ENCODE results near the gene PERM1. TPM values are rescaled to one million over a fixed set of nuclear protein-coding genes. Genes with fewer than 3 reads are reported as not detected.
"Not testable (repeated sequence)": the region's sequence is repeated elsewhere in the genome, so short reads cannot be mapped to it uniquely, and the experiment has no call there.

Gene PERM1
- total RNA-seq, 1 experiment from 2014 or later = 0.11 TPM

DNA sequence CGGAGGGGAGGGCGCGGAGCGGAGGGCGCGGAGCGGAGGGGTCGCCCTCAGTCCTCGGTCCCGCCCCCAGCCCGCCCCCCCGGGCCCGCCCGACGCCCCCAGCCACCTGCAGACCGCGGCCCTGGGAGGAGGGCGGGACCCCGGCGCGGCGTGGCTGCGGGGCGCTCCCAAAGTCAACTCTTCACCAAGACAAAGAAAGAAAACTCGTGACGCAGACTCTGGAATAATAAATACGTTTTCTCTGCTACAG is 16.8 kb upstream of the PERM1 start:
- H3K9me3 ChIP-seq (replicated peaks) = peaks cover 6% of the 10 kb centered on the region; the same call in 1 of the 2 replicates
- H3K27ac ChIP-seq = peak overlapping the region; percentile 100
- H3K4me3 ChIP-seq = peak overlapping the region; percentile 66
- no peaks in the 10 kb centered on the region for H3K27me3 ChIP-seq (replicated peaks)
- peaks cover 33% of the 10 kb centered on the region for H3K4me1 ChIP-seq (replicated peaks)
- H3K36me3 ChIP-seq = peaks cover 31% of the 10 kb centered on the region
- no peak for DNase-seq (ENCODE audit: low read depth in 1 of 2, low spot score in 2 of 2)

DNA sequence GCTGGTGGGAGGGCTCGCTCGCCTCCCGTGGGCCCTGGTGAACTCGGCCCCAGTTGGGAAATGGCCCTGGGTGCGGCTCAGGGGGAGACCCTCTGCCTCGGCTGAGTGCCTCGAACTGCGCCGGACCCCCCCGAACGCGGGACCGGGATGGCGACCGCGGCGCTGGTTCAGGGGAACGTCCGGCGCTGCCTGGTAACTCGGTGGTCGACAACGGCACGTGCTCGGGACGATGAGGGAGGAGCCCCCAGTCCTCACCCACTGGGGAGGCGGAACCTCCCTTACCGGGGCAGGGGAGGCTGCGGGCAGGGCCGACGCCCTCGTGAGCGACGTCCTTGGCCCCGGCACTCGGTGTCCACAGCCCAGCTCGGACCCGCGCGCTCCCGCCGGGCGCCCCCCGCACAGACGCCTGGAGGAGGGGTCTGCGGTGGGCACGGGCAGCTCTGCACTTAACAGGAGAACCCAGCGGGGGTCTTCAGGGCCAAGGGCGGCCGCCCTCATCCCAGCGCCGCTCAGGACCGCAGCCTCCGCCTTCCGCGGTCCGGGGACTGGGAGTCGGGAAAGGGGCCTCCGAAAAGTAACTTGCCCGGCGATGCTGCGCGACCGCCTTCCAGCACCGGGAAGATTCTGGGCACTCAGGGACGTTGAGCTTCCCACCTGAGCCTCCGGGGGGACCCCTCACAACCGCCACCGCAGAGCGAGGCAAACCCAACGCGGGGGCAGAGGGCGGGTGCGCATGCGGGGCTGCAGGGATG is 16.3 kb upstream of the PERM1 start:
- Histone ChIP-seq H3K36me3 (peaks cover 31% of the 10 kb centered on the region), H3K4me1 (replicated peaks) (peaks cover 33% of the 10 kb centered on the region), H3K9me3 (replicated peaks) (peaks cover 6% of the 10 kb centered on the region; the same call in 1 of the 2 replicates), H3K27ac (no peak overlapping the region), H3K27me3 (replicated peaks) (no peaks in the 10 kb centered on the region), H3K4me3 (peak overlapping the region; percentile 66)
- no peak for DNase-seq (ENCODE audit: low read depth in 1 of 2, low spot score in 2 of 2)

DNA sequence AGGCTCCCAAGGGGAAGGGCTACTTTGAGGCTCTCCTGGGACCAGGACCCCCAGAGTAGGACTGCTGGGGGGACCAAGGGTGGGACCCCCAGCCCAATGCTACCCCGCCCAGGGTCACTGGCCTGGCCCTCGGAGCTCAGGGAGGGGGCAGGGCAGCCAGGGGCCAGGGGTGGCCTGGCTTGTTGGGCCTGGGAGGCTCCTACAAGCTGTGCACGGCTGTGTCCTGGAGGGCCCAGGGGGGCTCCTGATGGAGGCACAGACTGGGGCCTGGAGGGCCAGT is 15.8 kb upstream of the PERM1 start:
- Histone ChIP-seq H3K27me3 (replicated peaks) (no peaks in the 10 kb centered on the region), H3K36me3 (peaks cover 31% of the 10 kb centered on the region), H3K27ac (no peak overlapping the region), H3K4me1 (replicated peaks) (peaks cover 33% of the 10 kb centered on the region), H3K9me3 (replicated peaks) (peaks cover 6% of the 10 kb centered on the region; the same call in 1 of the 2 replicates), H3K4me3 (no peak overlapping the region)
- no peak for DNase-seq (ENCODE audit: low read depth in 1 of 2, low spot score in 2 of 2)

DNA sequence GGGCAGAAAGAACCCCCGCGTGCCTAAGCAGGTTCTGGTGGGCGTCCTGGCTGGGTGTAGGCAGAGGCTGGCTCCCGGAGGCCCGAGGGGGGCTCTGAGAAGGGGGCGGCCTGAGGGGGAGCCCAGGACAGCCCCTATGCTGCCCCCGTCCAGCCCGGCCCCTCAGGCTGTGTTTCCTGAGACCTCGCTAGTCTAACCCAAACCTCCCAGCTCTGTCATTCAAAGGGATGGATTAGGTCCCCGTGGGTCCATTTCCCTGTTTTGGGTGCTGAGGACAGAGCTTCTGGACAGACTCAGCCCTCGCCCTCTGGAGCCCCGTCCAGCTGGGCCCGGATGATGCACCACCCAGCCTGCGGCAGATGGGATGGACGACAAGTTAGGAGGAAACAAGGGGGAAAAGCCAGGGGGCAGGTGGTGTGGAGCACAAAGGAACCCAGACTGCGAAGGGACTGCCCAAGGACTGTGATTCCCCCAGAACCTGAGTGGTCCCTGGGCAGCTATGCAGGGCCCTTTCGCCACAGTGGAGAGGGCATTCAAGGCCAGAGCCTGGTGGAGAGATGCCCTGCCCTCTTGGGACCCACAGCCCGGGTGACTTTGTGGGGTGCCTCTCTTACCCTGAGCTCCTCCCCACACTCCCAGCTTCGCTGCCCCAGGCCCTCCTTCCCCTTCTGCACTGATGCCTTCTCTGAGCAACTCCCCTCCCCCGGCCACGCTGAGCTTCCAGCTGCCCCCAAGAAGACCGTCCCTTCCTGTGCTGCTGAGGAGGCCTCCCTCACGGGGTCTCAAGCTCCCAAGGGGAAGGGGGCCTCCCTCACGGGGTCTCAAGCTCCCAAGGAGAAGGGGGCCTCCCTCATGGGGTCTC is 15.2 kb upstream of the PERM1 start:
- Histone ChIP-seq H3K9me3 (replicated peaks) (peaks cover 8% of the 10 kb centered on the region; the same call in 1 of the 2 replicates), H3K4me3 (no peak overlapping the region), H3K4me1 (replicated peaks) (peaks cover 33% of the 10 kb centered on the region), H3K27me3 (replicated peaks) (no peaks in the 10 kb centered on the region), H3K36me3 (peaks cover 31% of the 10 kb centered on the region), H3K27ac (no peak overlapping the region)
- DNase-seq (ENCODE audit: low read depth in 1 of 2, low spot score in 2 of 2) = no peak

DNA sequence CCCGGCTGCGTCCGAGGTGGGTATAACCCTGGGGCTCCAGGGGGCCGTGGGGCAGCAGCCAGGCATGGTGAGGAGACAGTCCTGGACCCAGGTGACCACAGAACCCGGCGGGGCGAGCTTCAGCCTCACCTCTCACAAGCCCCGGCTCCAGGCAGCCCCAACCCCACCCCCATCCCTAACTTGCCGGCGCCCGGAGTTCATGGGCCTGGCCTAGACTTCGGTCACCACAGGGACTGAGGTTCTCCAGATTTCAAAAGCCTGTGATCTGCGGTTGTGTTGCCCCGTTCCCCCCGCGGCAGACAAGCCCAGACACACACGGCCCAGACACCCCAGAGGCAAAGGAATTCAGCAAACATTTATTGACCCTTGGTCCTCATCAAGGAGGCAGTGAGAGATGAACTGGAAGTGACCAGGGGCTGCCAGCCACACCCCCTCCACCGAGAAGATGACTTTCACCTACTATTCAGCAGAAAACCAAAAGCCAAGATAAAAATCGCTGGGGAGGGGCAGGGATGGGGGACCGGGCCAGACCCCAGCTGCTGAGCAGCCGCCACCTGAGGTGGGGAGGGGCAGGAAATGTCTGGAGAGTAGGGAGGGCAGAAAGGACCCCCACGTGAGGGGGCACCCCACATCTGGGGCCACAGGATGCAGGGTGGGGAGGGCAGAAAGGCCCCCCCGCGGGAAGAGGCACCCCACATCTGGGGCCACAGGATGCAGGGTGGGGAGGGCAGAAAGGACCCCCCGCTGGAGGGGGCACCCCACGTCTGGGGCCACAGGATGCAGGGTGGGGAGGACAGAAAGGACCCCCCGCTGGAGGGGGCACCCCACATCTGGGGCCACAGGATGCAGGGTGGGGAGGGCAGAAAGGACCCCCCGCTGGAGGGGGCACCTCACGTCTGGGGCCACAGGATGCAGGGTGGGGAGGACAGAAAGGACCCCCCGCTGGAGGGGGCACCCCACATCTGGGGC is 14.1 kb upstream of the PERM1 start:
- Histone ChIP-seq H3K4me1 (replicated peaks) (peaks cover 25% of the 10 kb centered on the region), H3K9me3 (replicated peaks) (peaks cover 10% of the 10 kb centered on the region; the same call in 1 of the 2 replicates), H3K27ac (no peak overlapping the region), H3K36me3 (peaks cover 28% of the 10 kb centered on the region), H3K27me3 (replicated peaks) (no peaks in the 10 kb centered on the region), H3K4me3 (no peak overlapping the region)
- DNase-seq (ENCODE audit: low read depth in 1 of 2, low spot score in 2 of 2) = no peak

DNA sequence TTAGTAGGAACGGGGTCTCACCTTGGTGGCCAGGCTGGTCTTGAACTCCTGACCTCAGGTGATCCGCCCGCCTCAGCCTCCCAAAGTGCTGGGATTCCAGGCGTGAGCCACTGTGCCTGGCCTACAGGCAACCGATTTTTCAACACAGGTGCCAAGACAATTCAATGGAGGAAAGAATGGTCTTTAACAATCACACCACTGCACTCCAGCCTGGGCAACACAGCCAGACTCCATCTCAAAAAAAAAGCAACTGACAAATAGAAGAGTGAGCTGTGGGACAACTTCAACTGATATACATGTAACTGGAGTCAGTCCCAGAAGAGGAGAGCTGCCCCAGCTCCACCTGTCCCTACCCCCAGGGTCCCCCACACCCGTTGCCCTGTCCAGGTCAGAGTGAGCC is 12.7 kb upstream of the PERM1 start:
- Histone ChIP-seq H3K4me1 (replicated peaks) (peaks cover 16% of the 10 kb centered on the region), H3K36me3 (peaks cover 23% of the 10 kb centered on the region)
- H3K4me3 ChIP-seq; H3K27ac ChIP-seq; DNase-seq (ENCODE audit: low read depth in 1 of 2, low spot score in 2 of 2); H3K9me3 ChIP-seq (replicated peaks); H3K27me3 ChIP-seq (replicated peaks): not testable (repeated sequence)

DNA sequence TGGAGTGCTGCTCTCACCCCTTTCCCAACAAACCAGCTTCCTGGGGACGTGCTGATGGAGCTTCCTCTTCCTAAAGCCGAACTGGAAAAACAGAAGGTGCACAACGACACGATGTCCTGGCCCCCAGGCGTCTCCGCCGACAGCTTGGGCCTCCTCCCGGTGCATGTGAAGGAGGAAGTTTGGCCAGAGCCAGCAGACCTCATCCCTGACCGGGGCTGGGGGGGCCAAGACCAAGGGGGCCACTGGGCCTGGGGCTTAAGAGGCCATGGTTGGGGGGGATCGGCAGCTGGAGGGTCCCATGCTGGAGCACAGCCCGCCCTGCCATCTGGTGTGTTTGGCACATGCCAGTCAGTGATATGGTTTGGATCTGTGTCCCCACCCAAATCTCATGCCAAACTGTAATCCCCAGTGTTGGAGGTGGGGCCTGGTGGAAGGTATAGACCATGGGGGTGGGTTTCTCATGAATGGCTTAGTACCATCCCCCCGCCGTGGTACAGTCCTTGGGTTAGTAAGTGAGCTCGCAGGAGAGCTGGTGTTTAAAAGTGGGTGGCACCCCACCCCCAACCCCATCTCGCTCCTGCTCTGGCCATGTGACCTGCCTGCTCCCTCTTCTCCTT is 11.6 kb upstream of the PERM1 start:
- Histone ChIP-seq H3K27ac (no peak overlapping the region), H3K4me3 (no peak overlapping the region), H3K36me3 (peaks cover 15% of the 10 kb centered on the region)

DNA sequence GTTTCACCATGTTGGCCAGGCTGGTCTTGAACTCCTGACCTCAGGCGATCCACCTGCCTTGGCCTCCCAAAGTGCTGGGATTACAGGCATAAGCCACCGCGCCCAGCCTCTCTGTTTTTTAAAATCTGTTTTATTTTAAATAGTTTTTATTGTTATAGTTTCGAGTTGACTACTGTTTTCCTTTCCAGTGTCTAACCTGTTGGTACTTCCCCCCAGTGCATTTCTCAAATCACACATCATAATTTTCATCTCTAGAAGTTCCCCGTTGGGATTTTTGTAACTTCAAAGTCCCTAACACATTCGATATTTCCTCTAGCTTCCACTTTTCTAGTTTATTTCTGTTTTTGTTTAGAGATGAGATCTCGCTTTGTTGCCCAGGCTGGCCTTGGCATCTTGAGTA is 10.5 kb upstream of the PERM1 start:
- no peak overlapping the region for H3K27ac ChIP-seq
- peaks cover 4% of the 10 kb centered on the region for H3K36me3 ChIP-seq
- no peaks in the 10 kb centered on the region for H3K27me3 ChIP-seq (replicated peaks)
- H3K4me1 ChIP-seq (replicated peaks) = no peaks in the 10 kb centered on the region; the same call in 1 of the 2 replicates
- 0 out of 2 replicates have a peak, but pooled peaks cover 3% of the 10 kb centered on the region for H3K9me3 ChIP-seq (replicated peaks)
- no peak for DNase-seq (ENCODE audit: low read depth in 1 of 2, low spot score in 2 of 2)
- no peak overlapping the region for H3K4me3 ChIP-seq

More for the DNA sequence above, 11.6 kb upstream of the PERM1 start:
- no peak for DNase-seq (ENCODE audit: low read depth in 1 of 2, low spot score in 2 of 2)
- Histone ChIP-seq H3K27me3 (replicated peaks) (no peaks in the 10 kb centered on the region), H3K4me1 (replicated peaks) (peaks cover 8% of the 10 kb centered on the region), H3K9me3 (replicated peaks) (0 out of 2 replicates have a peak, but pooled peaks cover 3% of the 10 kb centered on the region)

DNA sequence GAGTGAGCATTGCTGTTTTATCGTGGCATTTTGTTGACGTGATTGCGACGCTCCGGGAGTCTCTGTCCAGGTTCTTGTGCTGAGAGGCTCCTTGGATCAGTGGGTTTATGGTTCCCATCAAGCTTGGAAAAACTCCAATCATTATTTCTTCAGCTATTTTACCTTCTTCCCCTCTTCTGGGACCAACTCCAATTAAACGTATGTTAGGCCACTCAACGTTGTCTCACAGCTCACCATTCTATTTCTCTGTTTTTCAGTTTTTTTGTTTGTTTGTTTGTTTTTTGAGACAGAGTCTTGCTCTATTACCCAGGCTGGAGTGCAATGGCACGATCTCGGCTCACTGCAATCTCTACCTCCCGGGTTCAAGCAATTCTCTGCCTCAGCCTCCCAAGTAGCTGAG is 10.0 kb upstream of the PERM1 start:
- Histone ChIP-seq H3K27ac (no peak overlapping the region), H3K36me3 (peaks cover under 1% of the 10 kb centered on the region; the same call in 1 of the 2 replicates), H3K4me1 (replicated peaks) (no peaks in the 10 kb centered on the region), H3K9me3 (replicated peaks) (0 out of 2 replicates have a peak, but pooled peaks cover 3% of the 10 kb centered on the region), H3K4me3 (no peak overlapping the region), H3K27me3 (replicated peaks) (no peaks in the 10 kb centered on the region)
- DNase-seq (ENCODE audit: low read depth in 1 of 2, low spot score in 2 of 2) = no peak

DNA sequence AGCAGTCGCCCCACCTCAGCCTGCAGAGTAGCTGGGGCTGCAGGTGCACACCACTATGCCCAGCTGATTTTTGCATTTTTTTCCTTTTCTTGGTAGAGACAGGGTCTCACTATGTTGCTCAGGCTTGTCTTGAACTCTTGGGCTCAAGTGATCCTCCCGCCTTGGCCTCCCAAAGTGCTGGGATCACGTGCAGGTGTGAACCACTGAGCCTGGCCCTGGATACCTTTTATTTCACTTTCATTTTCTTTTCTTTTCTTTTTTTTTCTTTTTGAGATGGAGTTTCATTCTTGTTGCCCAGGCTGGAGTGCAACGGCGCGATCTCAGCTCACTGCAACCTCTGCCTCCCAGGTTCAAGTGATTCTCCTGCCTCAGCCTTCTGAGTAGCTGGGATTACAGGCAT is 9.4 kb upstream of the PERM1 start:
- H3K4me1 ChIP-seq (replicated peaks); DNase-seq (ENCODE audit: low read depth in 1 of 2, low spot score in 2 of 2); H3K27me3 ChIP-seq (replicated peaks); H3K9me3 ChIP-seq (replicated peaks); H3K36me3 ChIP-seq; H3K27ac ChIP-seq; H3K4me3 ChIP-seq: not testable (repeated sequence)

DNA sequence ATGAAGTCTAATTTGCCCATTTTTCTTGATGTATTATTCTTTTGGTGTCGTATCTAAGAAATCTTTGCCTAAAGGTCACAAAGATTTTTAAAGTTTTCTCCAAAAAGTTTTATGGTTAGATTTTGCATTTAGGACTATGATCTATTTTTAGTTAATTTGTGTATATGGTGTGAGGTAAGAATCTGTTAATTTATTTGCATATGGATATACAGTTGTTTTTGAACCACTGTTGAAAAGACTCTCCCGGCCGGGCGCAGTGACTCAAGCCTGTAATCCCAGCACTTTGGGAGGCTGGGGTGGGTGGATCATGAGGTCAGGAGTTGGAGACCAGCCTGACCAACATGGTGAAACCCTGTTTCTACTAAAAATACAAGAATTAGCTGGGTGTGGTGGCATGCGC is 6.2 kb upstream of the PERM1 start:
- DNase-seq (ENCODE audit: low read depth in 1 of 2, low spot score in 2 of 2); H3K9me3 ChIP-seq (replicated peaks); H3K27ac ChIP-seq; H3K4me1 ChIP-seq (replicated peaks); H3K4me3 ChIP-seq; H3K36me3 ChIP-seq: not testable (repeated sequence)
- H3K27me3 ChIP-seq (replicated peaks) = peaks cover 13% of the 10 kb centered on the region

DNA sequence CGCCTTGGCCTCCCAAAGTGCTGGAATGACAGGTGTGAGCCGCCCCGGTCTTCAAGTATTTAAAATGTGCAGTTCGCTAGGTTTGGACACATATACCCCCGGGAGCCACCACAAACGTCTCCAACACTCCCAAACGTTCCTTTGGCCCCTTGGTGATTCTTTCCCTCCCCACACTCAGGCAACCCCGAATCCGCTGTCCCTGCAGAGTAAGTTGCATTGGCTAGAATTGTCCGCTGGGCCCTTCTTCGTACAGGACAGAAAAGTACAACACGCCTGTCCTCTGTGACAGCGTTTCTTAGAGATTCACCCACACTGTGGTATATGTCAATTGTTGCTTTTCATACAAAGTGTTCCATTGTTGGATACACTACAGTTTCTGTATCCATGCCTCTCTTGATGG is 3.2 kb upstream of the PERM1 start:
- peaks cover 23% of the 10 kb centered on the region for H3K27me3 ChIP-seq (replicated peaks)
- no peaks in the 10 kb centered on the region for H3K9me3 ChIP-seq (replicated peaks)
- no peak overlapping the region for H3K4me3 ChIP-seq
- no peak overlapping the region for H3K27ac ChIP-seq
- DNase-seq (ENCODE audit: low read depth in 1 of 2, low spot score in 2 of 2) = no peak
- peaks cover 7% of the 10 kb centered on the region for H3K4me1 ChIP-seq (replicated peaks)
- no peaks in the 10 kb centered on the region for H3K36me3 ChIP-seq

DNA sequence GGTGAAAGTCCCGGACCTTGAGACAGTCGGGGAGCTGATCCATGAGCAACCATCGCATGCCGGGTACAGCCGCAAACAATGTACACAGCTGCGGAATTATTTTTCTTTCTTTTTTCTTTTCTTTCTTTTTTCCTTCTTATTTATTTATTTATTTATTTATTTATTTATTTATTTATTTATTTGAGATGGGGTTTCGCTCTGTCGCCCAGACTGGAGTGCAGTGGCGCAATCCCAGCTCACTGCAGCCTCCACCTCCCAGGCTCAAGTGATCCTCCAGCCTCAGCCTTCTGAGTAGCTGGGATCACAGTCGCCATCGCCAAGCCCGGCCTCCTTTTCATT is 2.6 kb upstream of the PERM1 start:
- H3K4me1 ChIP-seq (replicated peaks) = peaks cover 7% of the 10 kb centered on the region
- no peaks in the 10 kb centered on the region for H3K36me3 ChIP-seq
- H3K9me3 ChIP-seq (replicated peaks) = no peaks in the 10 kb centered on the region
- DNase-seq (ENCODE audit: low read depth in 1 of 2, low spot score in 2 of 2) = no peak
- H3K27me3 ChIP-seq (replicated peaks) = peaks cover 23% of the 10 kb centered on the region
- no peak overlapping the region for H3K27ac ChIP-seq
- H3K4me3 ChIP-seq = no peak overlapping the region

All from SJSA1 (cell line).